GM19468 (cell line): Measurements from ENCODE around the gene PPM1J.
"Not testable (repeated sequence)": the region's sequence is repeated elsewhere in the genome, so short reads cannot be mapped to it uniquely, and the experiment has no call there.

Experiments used
- ATAC-seq: cut with Tn5 transposase; IDR thresholded peaks from one replicate; pipeline ENCODE4 v1.9.1; 2021; ENCODE audit warnings: mild to moderate bottlenecking, moderate library complexity, moderate number of reproducible peaks; ENCODE audit not compliant: unreplicated experiment; ENCODE audit errors: extremely low read depth

Gene PPM1J, protein sequence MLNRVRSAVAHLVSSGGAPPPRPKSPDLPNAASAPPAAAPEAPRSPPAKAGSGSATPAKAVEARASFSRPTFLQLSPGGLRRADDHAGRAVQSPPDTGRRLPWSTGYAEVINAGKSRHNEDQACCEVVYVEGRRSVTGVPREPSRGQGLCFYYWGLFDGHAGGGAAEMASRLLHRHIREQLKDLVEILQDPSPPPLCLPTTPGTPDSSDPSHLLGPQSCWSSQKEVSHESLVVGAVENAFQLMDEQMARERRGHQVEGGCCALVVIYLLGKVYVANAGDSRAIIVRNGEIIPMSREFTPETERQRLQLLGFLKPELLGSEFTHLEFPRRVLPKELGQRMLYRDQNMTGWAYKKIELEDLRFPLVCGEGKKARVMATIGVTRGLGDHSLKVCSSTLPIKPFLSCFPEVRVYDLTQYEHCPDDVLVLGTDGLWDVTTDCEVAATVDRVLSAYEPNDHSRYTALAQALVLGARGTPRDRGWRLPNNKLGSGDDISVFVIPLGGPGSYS

DNA sequence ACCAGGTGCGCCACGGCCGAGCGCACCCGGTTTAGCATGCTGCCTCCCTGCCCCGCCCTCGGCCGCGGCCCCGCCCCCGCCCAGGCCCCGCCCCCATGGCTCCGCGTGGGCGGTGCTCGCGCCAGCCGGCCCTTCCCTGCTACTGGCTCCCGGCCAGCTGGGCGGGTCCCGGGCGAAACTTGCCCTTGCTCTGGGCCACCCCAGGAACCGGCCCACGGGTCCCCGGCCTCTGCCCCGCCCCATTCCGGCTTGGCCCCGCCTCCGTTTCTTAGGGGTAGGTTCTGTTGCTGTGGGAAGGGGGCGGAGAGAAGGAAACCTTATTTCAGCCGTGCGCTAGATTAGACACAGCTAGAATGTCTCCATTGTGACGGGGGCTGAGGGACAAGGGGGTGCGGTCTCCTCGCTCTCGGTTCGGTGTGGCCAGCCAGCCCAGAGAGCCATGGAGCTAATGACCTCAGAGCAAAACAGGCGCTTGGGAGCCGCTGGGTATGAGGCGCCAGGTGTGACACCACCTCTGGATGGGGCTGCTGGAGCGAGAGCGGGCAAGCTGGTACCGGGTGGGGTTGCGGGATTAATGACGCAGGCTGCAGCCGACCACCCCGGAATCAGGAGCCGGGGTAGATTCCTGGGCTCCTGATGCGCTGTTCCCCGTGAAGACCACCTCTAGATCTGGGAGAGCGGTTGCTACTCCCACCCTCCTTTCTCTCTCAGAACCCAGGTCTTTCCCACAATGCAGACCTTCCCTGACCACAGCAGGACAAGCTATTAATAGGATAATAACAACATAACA is at the start of gene PPM1J:
PPM1J (minus strand) TSS at position 69 of the 790 bp plus-strand sequence; CDS start at position 38, 31 bp downstream.
- ATAC-seq = peak; percentile 79

DNA sequence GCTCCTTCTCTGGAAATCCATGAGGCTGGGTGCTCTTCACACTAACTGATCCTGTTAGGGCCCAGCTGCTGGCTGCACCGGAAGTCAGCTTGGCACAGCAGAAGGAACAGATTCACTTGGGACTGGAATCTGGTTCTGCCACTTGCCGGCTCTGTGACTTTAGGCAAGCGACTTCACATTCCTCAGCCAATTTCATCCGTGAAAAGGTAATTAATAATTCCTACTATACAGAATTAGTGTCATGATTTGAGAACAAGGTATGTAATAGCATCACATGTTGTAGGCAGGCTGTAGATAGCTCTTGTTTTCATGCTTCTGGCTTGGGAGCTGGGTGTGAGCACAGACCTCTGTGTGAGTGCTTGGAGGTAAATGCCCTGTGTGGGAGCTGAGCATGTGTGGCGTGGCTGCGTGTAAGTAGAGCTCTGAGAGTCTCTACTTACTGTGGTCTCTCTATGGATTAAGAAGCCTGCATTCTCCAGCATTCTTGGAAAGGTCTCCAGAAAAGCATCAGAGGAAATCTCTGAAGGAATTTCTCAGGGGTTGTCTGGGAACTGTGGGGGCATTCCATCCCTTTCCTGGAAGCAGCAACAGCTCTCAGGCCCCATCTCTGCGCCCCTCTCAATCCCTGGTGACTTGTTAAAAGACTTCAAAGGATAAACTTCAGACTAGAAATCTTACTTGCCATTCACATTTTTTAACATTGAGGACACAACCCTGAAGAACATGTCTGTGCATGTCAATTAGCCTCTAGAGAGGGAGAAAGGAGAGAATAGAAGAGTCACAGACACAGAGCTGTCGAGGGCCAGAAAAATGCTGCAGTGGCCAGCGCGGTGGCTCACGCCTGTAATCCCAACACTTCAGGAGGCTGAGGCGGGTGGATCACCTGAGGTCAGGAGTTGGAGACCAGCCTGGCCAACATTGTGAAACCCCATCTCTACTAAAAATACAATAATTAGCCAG is 47.7 kb upstream of the PPM1J start:
- ATAC-seq = no peak

DNA sequence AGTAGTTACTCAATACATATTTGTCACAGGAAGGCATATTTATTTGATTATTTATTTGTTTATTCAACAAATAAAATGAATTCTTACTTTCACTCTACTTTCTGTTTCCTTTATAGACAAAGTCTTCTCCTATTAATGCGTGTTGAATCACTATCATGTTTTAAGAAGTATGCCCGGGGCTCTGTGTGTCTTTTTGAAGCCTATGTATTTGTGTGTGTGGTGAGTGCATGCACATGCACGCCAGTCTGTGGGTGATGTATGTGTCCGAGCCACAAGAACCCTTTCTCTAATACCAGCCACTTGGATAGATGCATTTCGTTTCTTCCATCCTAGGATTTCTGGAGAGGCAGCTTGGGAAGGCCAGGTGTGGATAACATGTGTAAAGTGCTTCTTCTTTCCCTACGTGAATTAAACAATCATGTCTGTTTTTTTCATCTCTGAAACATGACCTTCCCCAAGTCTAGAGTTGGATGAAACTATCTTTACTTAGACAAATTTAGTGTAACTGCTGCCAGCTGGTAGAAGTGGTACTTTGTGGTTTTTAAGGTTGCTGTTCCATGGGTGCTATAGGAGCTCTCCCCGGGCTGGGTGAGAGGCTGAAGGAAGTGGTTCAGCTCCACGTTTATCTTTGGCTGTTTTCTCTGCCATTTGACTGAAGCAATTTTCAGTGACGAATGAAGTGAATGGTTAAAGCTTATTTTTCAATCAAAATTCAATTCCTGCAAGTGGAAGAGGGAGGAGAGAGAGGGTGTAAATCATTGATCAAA is 46.8 kb upstream of the PPM1J start:
- ATAC-seq = no peak

DNA sequence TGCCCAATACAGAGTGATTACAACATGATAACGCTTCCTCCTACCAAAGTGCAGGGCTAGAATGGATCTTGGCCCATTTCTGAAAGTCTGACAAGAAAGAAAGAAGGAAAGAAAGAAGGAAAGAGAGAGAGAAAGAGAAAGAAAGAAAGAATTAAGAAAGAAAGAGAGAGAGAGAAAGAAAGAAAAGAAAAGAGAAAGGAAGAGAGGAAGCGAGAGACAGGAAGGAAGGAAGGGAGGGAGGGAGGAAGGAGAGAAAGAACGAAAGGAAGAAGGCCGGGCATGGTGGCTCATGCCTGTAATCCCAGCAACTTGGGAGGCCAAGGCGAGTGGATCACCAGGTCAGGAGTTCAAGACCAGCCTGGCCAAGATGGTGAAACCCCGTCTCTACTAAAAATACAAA is 44.1 kb upstream of the PPM1J start:
- ATAC-seq = no peak

DNA sequence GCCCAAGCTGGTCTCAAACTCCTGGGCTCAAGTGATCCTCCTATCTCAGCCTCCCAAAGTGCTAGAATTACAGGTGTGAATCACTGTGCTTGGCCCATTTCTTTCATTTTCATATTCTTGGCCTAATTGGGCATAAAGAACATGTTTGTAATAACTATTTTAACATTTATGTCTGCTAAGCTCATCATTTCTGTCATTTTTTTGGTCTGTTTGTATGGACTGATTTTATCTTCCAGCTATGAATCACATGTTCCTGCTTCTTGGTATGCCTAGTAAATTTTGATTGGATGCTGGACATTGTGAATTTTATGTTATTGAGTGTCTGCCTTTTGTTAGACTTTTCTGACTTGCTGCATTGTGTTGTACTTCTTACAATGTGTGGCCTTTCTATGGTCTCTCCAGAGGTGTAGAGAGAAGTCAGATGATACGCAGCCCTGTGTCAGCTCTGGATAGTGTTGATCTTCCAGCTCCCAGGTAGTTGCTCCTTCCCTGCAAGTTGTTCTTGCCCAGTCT is 39.0 kb upstream of the PPM1J start:
- no peak for ATAC-seq

DNA sequence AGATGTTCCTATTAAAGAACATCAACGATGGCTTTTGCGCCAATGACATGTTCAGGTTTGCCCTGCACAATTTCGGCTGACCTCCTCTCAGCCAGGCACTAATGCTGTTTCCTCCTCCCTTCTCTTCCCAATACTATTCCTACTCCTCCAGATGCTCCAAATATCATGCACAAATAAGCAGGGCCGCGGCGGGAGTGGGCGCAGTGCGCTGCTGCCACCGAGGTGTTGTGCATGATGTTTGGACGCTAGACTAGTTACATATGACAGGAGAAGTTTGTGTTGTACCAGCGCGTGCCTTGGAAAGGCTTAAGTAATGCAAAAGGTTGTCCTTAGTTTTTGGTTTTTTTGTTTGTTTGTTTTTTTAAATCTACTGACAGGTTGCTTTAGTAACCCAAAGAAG is 33.3 kb upstream of the PPM1J start:
- no peak for ATAC-seq

DNA sequence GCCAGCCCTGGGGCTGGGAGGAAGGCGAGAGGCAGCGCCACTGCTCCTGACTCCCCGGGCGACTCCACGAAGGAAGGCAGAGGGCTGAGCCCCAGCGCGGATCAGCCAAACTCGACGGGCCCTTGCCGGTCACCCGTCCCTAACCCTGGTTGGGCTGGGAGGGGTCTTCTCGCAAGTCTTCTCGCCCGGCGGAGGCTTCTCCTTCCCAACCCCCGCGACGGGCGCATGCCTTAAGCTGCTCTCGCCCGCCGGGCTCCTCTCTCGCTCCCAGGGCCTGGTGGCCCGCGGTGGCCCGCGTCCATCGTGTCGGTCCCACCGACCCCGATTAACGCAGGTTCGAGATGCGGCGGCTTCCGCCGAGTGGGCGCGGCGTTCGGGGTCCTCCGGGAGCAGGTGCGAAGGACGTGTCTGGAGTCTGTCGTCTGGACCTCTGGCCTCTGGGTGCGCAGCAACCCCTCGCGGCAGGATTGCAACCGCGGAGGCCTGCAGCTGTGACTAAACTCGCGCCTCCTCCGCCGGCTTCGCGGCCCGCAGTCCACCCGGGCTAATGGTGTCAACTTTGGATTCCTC is 29.0 kb upstream of the PPM1J start:
- no peak for ATAC-seq

DNA sequence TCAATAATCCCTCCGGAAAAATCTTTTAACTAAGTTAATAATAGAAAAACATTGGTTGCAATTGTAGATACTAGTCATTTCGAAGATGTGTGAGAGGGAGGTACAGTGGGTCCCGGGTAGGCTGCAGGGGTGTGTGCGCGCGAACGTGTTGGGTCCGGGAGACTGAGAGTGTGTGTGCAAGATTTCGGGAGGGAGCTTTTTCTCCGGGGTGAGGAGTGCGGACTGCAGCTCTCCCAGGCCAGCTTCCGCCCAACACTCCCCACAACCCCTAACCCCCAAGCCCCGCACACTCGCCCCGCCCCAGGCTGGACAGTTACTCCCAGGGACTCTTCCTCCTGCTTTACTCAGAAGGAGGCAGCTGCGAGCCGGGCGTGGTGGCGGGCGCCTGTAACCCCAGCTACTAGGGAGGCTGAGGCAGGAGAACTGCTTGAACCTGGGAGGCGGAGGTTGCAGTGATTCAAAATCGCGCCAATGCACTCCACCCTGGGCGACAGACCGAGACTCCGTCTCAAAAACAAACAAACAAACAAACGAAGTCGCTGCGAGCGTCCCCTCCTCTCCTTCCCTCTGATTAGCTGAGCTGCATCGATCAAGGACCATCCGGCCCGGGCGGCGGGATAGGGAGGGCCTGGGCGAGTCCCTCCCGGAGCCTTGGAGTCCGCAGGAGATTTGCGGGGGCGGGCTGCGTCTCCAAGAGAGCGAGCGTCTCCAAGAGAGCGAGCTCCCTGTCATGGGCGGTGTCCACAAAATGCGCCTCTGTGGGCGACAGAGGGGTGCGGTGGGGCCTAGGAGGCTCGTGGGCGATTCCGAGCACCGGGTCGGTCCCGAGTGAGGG is 28.3 kb upstream of the PPM1J start:
- no peak for ATAC-seq

DNA sequence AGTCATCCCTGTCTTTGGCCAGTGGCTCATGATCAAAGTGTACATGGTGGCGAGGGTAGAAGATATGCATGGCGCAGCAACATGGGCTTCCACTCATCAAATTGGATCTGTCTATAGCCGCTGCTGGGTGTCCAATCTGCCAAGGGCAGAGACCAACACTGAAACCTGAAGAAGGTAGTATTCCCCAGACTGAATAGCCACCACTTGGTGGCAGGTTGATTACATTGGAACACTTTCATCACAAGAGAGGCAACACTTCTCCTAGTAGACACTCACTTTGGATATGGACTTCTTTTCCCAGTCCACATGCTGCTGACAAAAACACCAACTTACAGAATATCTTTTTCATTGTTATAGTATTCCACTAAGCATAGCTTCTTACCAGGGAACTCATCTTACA is 22.4 kb upstream of the PPM1J start:
- no peak for ATAC-seq

DNA sequence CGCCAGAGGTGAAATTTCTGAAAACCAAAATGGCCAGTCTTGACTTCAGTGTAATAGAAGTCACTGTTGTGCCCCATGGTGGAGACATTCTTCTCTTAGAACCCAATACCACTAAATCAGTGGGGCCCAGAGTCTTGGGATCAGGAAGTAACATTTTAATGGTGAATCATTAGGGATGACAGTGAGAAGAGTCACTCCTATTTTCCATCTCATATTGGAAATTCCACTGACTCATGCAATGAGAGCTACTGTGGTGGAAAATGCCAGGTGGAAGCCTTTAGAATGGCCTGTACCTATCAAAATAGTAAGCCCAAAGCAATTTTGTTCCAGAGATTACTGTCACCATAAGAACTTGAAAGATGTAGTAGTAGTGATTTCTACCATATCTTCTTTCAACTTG is 20.6 kb upstream of the PPM1J start:
- no peak for ATAC-seq

DNA sequence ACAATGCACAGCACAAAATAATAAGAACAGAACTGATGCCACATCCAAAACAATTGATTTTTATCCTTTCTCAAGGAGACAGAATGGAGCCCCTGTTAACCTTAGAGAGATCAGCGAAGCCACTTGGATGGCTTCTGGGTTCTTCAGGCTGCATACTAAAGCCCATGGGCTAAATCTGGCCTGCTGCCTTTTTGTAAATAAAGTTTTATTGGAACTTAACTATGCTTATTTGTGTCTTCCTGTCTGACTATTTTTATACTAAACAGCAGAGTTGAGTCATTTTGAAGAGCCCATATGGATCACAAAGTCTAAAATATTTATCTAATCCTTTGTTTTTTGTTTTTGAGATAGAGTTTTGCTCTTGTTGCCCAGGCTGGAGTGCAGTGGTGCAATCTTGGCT is 16.3 kb upstream of the PPM1J start:
- no peak for ATAC-seq

DNA sequence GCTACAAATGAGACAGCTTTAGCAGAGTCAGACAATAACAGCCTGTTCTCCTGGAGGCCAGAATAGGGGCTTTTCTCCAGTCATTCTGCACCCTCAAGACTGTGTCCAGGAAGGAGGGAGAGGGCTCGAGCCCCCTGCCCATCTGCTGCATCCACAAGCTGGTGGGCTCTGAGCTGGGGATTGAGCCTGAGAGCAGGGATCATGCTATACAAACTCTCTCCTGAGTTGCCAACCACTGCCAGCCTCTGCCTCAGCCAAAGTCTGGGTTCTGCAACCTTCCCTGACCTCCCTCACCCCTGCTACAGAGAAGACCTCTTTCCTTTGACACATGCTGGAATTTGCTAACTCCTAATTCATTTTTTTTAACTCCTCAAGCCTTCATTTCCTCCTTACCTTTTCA is 14.8 kb upstream of the PPM1J start:
- ATAC-seq = no peak

DNA sequence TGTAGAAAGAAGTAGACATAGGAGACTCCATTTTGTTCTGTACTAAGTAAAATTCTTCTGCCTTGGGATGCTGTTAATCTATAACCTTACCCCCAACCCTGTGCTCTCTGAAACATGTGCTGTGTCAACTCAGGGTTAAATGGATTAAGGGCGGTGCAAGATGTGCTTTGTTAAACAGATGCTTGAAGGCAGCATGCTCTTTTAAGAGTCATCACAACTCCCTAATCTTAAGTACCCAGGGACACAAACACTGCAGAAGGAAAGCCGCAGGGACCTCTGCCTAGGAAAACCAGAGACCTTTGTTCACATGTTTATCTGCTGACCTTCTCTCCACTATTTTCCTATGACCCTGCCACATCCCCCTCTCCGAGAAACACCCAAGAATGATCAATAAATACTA is 13.9 kb upstream of the PPM1J start:
- not testable (repeated sequence) for ATAC-seq

DNA sequence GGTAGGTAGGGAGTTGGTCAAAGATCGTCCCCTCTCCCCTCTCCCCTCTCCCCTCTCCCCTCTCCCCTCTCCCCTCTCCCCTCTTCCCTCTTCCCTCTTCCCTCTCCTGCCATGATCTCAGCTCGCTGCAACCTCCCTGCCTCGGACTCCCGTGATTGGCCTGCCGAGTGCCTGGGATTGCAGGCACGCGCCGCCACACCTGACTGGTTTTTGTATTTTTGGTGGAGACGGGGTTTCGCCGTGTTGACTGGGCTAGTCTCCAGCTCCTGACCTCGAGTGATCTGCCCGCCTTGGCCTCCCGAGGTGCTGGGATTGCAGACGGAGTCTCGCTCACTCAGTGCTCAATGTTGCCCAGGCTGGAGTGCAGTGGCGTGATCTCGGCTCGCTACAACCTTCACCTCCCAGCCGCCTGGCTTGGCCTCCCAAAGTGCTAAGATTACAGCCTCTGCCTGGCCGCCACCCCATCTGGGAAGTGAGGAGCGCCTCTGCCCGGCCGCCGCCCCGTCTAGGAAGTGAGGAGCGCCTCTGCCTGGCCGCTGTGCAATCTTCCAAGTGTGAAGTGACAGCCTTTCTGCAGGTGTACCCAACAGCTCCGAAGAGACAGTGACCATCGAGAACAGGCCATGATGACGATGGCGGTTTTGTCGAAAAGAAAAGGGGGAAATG is 13.3 kb upstream of the PPM1J start:
- ATAC-seq = not testable (repeated sequence)

DNA sequence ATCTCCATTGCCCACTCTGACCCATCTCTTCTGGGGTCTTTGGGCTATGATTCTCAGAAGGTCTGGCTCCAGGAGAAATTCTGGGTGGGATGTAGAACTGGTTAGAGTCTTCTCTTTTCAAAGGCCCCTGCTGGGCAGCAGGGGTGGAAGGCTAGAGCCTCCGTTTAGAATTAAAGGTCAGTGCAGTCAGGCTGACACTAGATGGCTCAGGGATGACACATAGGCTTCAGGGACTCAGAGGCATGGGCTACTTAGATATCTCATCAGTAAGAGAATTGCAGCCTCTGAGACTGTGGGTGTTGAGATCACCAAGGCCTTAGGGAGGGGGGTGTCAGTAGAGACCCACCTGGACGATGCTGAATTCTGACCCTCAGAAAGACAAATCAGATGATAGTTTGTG is 12.6 kb upstream of the PPM1J start:
- ATAC-seq = no peak

DNA sequence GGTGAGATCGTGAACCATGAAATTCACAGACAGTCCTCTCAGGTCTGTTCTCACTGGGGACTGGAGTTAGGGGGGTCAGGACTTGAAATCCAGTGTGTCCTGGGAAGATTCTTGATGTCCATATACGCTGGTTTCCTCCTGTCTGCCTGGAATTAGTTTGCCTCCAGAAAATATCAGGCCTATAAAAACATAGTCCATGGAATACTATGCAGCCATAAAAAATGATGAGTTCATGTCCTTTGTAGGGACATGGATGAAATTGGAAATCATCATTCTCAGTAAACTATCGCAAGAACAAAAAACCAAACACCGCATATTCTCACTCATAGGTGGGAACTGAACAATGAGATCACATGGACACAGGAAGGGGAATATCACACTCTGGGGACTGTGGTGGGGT is 9.1 kb upstream of the PPM1J start:
- ATAC-seq = not testable (repeated sequence)

DNA sequence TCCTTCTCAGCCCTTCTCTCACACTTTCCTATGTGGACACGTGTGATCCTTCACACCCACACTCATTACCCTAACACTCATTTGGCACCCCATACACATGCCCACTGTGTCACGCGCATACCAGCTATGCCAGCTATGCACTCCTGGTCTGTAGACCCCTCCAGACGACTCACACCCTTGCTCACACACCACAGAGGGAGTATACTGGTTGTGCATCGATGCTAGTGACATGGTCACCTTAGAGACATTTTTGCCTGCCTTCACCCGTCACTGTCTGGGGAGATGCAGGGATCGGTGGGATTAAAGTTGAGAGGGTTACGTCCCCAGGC is 8.3 kb upstream of the PPM1J start:
- no peak for ATAC-seq
